CD4-positive, alpha-beta T cell treated with Interleukin-15 for 4 hours (primary cell): ENCODE measurements around the gene HIGD1B.

Experiments
- DNase-seq: peaks from one replicate; pipeline ENCODE4 v3.0.0-alpha.2; 2020; ENCODE audit warnings: low spot score

The HIGD1B gene

GRCh38 chr17:44878627-44879221 is 31.0 kb downstream of the HIGD1B start:
- peak; percentile 33 for DNase-seq

- DNase-seq = no peak
These were observed 31.7 kb downstream of the HIGD1B start for GRCh38 chr17:44879376-44879775.

GRCh38 chr17:44880062-44880461 is 32.4 kb downstream of the HIGD1B start:
- no peak for DNase-seq

GRCh38 chr17:44881145-44881544 is 33.5 kb downstream of the HIGD1B start:
- DNase-seq = no peak

GRCh38 chr17:44884941-44885340 is 37.3 kb downstream of the HIGD1B start:
- no peak for DNase-seq

- DNase-seq = no peak
These were observed 39.3 kb downstream of the HIGD1B start for GRCh38 chr17:44887016-44887415.

- DNase-seq = peak; percentile 11
These were observed 40.6 kb downstream of the HIGD1B start for GRCh38 chr17:44887971-44888954.

GRCh38 chr17:44889003-44889402 is 41.3 kb downstream of the HIGD1B start:
- DNase-seq = no peak

- DNase-seq = no peak
These were observed 44.6 kb downstream of the HIGD1B start for GRCh38 chr17:44892250-44892649.

- DNase-seq = no peak
These were observed 47.0 kb downstream of the HIGD1B start for GRCh38 chr17:44894642-44895041.

- no peak for DNase-seq
These were observed 51.0 kb downstream of the HIGD1B start for GRCh38 chr17:44898768-44899073.

GRCh38 chr17:44899074-44899782 is 51.5 kb downstream of the HIGD1B start, which contains the start of gene EFTUD2:
Gene EFTUD2 (minus strand): TSS chr17:44899445. CDS start chr17:44894521, 4,924 bp downstream.
- DNase-seq = peak; percentile 92
